Progenitor cell of endocrine pancreas (in vitro differentiated cells): Measurements from ENCODE around the gene MORC1. TPM values are rescaled to one million over a fixed set of nuclear protein-coding genes. Genes with fewer than 3 reads are reported as not detected.
A peak's percentile ranks its signal among the peaks of the same experiment; 100 is the strongest.

ENCODE experiments used
- DNase-seq: peaks from one replicate; pipeline ENCODE4 v3.0.0; 2021; ENCODE audit warnings: low spot score; ENCODE audit not compliant: unreplicated experiment
- H3K27ac Mint-ChIP-seq: 2 replicates; pipeline ENCODE4 v1.8.0; 2021; ENCODE audit warnings: mild to moderate bottlenecking, moderate library complexity, mixed read lengths
- H3K27me3 Mint-ChIP-seq: 2 replicates; pipeline ENCODE4 v1.8.0; 2021; ENCODE audit warnings: mixed read lengths
- H3K36me3 Mint-ChIP-seq: 2 replicates; pipeline ENCODE4 v1.8.0; 2022; ENCODE audit warnings: mixed read lengths; ENCODE audit not compliant: insufficient read depth
- H3K4me1 Mint-ChIP-seq: 2 replicates; pipeline ENCODE4 v1.8.0; 2021; ENCODE audit warnings: low read depth, mixed read lengths
- H3K4me3 Mint-ChIP-seq: 2 replicates; pipeline ENCODE4 v1.8.0; 2021; ENCODE audit warnings: low read depth, mild to moderate bottlenecking, moderate library complexity, mixed read lengths
- H3K9me3 Mint-ChIP-seq: 2 replicates; pipeline ENCODE4 v1.8.0; 2021; ENCODE audit warnings: low read depth, mixed read lengths
- total RNA-seq: library from RNA; stranded (reverse); gene quantifications from 2 replicates; pipeline ENCODE4 v1.2.1, GENCODE V29; 2021
- TF ChIP-seq, protein P1 (sequence below): fragments of 200-600 bp; sonication (generic); IDR thresholded peaks from one replicate; pipeline ENCODE4 v1.5.0; 2021; ENCODE audit warnings: antibody characterized with exemption, mild to moderate bottlenecking; ENCODE audit not compliant: unreplicated experiment

MORC1 gene
- total RNA-seq, 1 donor from 2014 or later = not detected

GRCh38 chr3:108936924-108937689 lies 180.8 kb downstream of the MORC1 start:
- no peaks in the 10 kb centered on the region for H3K36me3 Mint-ChIP-seq
- DNase-seq = no peak
- no peak overlapping the region for H3K27ac Mint-ChIP-seq
- no peaks in the 10 kb centered on the region for H3K27me3 Mint-ChIP-seq
- no peak overlapping the region for H3K4me3 Mint-ChIP-seq
- H3K4me1 Mint-ChIP-seq = peaks cover 20% of the 10 kb centered on the region
- H3K9me3 Mint-ChIP-seq = peaks cover 3% of the 10 kb centered on the region
- TF ChIP-seq, protein P1, sequence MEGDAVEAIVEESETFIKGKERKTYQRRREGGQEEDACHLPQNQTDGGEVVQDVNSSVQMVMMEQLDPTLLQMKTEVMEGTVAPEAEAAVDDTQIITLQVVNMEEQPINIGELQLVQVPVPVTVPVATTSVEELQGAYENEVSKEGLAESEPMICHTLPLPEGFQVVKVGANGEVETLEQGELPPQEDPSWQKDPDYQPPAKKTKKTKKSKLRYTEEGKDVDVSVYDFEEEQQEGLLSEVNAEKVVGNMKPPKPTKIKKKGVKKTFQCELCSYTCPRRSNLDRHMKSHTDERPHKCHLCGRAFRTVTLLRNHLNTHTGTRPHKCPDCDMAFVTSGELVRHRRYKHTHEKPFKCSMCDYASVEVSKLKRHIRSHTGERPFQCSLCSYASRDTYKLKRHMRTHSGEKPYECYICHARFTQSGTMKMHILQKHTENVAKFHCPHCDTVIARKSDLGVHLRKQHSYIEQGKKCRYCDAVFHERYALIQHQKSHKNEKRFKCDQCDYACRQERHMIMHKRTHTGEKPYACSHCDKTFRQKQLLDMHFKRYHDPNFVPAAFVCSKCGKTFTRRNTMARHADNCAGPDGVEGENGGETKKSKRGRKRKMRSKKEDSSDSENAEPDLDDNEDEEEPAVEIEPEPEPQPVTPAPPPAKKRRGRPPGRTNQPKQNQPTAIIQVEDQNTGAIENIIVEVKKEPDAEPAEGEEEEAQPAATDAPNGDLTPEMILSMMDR = no peak

DNA sequence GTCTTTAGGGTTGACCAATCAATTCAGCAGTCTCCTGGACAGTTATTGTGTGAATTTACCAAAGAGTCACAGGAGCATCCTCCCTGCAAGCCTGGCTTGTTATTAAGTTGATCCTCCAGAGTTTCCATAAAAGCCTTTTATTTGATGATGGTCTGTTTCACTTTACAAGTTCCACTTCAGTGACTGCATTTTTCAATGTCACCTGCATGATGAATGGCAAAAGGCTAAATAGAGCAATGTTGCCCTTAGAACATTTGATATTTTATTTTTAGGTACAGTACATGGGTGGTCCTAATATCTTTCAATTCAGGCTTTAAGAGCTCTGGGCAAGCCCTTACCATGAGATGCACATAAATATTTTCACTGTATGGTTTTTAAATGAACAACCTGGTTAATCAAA lies 186.9 kb downstream of the MORC1 start:
- Mint-ChIP-seq H3K27me3 (no peaks in the 10 kb centered on the region), H3K4me1 (no peaks in the 10 kb centered on the region), H3K27ac (no peak overlapping the region), H3K4me3 (no peak overlapping the region), H3K9me3 (peaks cover 6% of the 10 kb centered on the region), H3K36me3 (no peaks in the 10 kb centered on the region)
- TF ChIP-seq, protein P1 = no peak
- DNase-seq = no peak

GRCh38 chr3:108918866-108919265 lies 199.1 kb downstream of the MORC1 start:
- TF ChIP-seq, protein P1 = no peak
- Mint-ChIP-seq H3K36me3 (no peaks in the 10 kb centered on the region), H3K9me3 (peaks cover 6% of the 10 kb centered on the region), H3K4me3 (no peak overlapping the region), H3K27me3 (peaks cover 21% of the 10 kb centered on the region), H3K4me1 (no peaks in the 10 kb centered on the region), H3K27ac (no peak overlapping the region)
- DNase-seq = no peak

DNA sequence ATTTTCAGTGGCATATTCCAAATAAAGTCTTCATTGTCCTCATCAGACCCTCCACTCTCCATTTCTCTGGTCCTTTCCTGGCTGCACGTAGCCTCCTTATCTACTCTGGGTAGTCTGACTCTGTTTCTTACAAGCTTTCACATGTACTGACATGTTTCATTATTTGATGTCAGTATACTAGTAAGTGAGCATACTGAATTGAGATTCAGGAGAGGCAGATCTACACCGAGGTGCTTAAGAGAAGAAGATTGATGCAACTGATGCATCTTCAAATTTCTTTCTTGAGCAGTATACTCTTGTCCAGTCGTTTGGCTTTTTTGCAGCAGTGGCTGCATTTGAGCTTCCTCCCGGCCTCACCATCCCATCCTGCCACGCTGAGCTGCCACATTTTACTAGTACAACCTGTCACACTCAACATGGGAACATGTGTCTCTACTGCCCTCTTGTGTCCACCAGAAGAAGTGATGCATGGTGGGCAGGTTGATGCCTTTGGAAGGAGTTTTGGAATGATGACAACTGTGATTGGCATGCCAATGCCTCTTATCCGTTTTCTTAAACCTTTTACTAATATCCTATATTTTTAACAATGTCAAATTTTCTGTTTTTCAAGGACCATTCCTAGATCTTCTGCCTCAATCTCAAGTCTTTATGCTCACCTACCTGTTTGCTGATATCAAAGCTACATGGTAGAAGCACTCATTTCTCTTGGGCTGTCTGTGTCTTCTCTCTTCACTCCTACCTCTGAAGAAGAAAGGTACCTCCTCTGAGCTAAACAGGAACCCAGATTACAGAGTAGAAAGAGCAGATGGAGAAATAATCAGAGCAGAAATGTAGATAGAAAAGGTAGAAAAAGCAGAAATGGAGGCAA lies 202.9 kb downstream of the MORC1 start:
- DNase-seq = peak; percentile 35
- H3K36me3 Mint-ChIP-seq = no peaks in the 10 kb centered on the region
- no peak overlapping the region for H3K4me3 Mint-ChIP-seq
- peaks cover 8% of the 10 kb centered on the region for H3K4me1 Mint-ChIP-seq
- H3K9me3 Mint-ChIP-seq = no peaks in the 10 kb centered on the region
- TF ChIP-seq, protein P1 = peak; percentile 84
- H3K27ac Mint-ChIP-seq = no peak overlapping the region
- H3K27me3 Mint-ChIP-seq = peaks cover 21% of the 10 kb centered on the region

DNA sequence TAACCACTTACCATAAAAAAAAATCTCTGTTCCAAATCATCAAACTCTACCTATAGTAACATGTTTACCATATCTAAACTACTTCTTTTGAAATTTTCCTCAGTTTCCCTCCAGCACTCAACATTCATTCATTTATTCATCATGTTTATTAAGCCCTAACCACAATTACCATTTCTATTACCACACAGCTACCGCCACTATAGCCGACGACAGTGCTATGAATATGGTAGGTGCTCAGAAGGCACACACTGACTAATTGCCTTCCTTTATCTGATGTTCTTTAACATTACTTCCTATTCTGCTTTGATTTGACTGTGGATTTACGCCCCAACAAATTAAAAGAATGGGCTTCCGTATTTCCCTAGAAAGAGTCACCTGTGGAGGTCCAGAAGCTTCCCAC lies 208.1 kb downstream of the MORC1 start:
- no peak overlapping the region for H3K4me3 Mint-ChIP-seq
- TF ChIP-seq, protein P1 = no peak
- no peak for DNase-seq
- no peak overlapping the region for H3K27ac Mint-ChIP-seq
- peaks cover 6% of the 10 kb centered on the region for H3K27me3 Mint-ChIP-seq
- H3K4me1 Mint-ChIP-seq = peaks cover 8% of the 10 kb centered on the region
- H3K9me3 Mint-ChIP-seq = no peaks in the 10 kb centered on the region
- no peaks in the 10 kb centered on the region for H3K36me3 Mint-ChIP-seq

Other genes starting within 250 kb of the MORC1 start
- gene GUCA1C, start 164.3 kb downstream of the MORC1 start, total RNA-seq = not detected in 2 replicates
- gene C3orf85, start 18.6 kb upstream of the MORC1 start, total RNA-seq = not detected in 2 replicates
- 0.58 and 0.69 TPM in 2 replicates for gene DPPA2, start 198.4 kb upstream of the MORC1 start, total RNA-seq
- gene DPPA4, start 219.4 kb upstream of the MORC1 start, total RNA-seq = 47.5 and 55.4 TPM in 2 replicates